ENCODE measurements around the gene SNX27. TPM values are rescaled to one million over a fixed set of nuclear protein-coding genes. Genes with fewer than 3 reads are reported as not detected.

The SNX27 gene
- total RNA-seq, 2 donors from 2014 or later: 41.2 to 47.3 TPM

- no peak for DNase-seq
- Mint-ChIP-seq H3K27me3 (ENCODE audit: insufficient read depth) (no peaks in the 10 kb centered on the region), H3K4me3 (no peak overlapping the region), H3K9me3 (no peaks in the 10 kb centered on the region), H3K36me3 (ENCODE audit: low read depth) (peaks cover 7% of the 10 kb centered on the region), H3K4me1 (no peaks in the 10 kb centered on the region), H3K27ac (no peak overlapping the region)
- Histone ChIP-seq H3K9me3 (ENCODE audit: control insufficient read depth, low read length) (no peaks in the 10 kb centered on the region), H3K4me1 (ENCODE audit: control insufficient read depth, insufficient read depth, low read length) (no peaks in the 10 kb centered on the region), H3K9ac (ENCODE audit: extremely low read depth, low read length, poor library complexity, severe bottlenecking) (no peak overlapping the region), H3K36me3 (ENCODE audit: control insufficient read depth, insufficient read depth, low read length) (peaks cover 28% of the 10 kb centered on the region), H3K27ac (ENCODE audit: low read depth, low read length) (no peak overlapping the region), H3K4me3 (ENCODE audit: low read length) (no peak overlapping the region), H3K27me3 (ENCODE audit: control insufficient read depth, insufficient read depth, low read length, poor library complexity, severe bottlenecking) (no peaks in the 10 kb centered on the region)
- WGBS, 2 experiments (ENCODE audit: insufficient coverage in 1 of 2, insufficient read length in 1 of 2): 86% methylated on average over 4 of the region's 4 CpGs; no CpG with 5 or more reads in 1 of the 2 experiments
- TF ChIP-seq CTCF (conservative IDR thresholded peaks at IDR 0.05): no peak
These were observed 92.4 kb downstream of the SNX27 start for GRCh38 chr1:151704246-151704645.

GRCh38 chr1:151705146-151705545 is 93.3 kb downstream of the SNX27 start:
- WGBS, 2 experiments (ENCODE audit: insufficient coverage in 1 of 2, insufficient read length in 1 of 2): 89% methylated on average over 3 to 7 of the region's 7 CpGs
- no peaks in the 10 kb centered on the region for H3K9me3 Mint-ChIP-seq
- Histone ChIP-seq H3K9me3 (ENCODE audit: control insufficient read depth, low read length) (no peaks in the 10 kb centered on the region), H3K4me1 (ENCODE audit: control insufficient read depth, insufficient read depth, low read length) (no peaks in the 10 kb centered on the region), H3K36me3 (ENCODE audit: control insufficient read depth, insufficient read depth, low read length) (peaks cover 19% of the 10 kb centered on the region), H3K27ac (ENCODE audit: low read depth, low read length) (no peak overlapping the region), H3K27me3 (ENCODE audit: control insufficient read depth, insufficient read depth, low read length, poor library complexity, severe bottlenecking) (no peaks in the 10 kb centered on the region), H3K4me3 (ENCODE audit: low read length) (no peak overlapping the region), H3K9ac (ENCODE audit: extremely low read depth, low read length, poor library complexity, severe bottlenecking) (no peak overlapping the region)
- no peak for DNase-seq
- no peak overlapping the region for H3K4me3 Mint-ChIP-seq
- H3K36me3 Mint-ChIP-seq (ENCODE audit: low read depth): peaks cover 6% of the 10 kb centered on the region
- H3K27me3 Mint-ChIP-seq (ENCODE audit: insufficient read depth): no peaks in the 10 kb centered on the region
- no peak overlapping the region for H3K27ac Mint-ChIP-seq
- H3K4me1 Mint-ChIP-seq: no peaks in the 10 kb centered on the region
- no peak for TF ChIP-seq CTCF (conservative IDR thresholded peaks at IDR 0.05)

- peaks cover 3% of the 10 kb centered on the region for H3K36me3 Mint-ChIP-seq (ENCODE audit: low read depth)
- Histone ChIP-seq H3K27me3 (ENCODE audit: control insufficient read depth, insufficient read depth, low read length, poor library complexity, severe bottlenecking) (no peaks in the 10 kb centered on the region), H3K4me3 (ENCODE audit: low read length) (no peak overlapping the region), H3K27ac (ENCODE audit: low read depth, low read length) (no peak overlapping the region), H3K4me1 (ENCODE audit: control insufficient read depth, insufficient read depth, low read length) (no peaks in the 10 kb centered on the region), H3K9me3 (ENCODE audit: control insufficient read depth, low read length) (no peaks in the 10 kb centered on the region), H3K9ac (ENCODE audit: extremely low read depth, low read length, poor library complexity, severe bottlenecking) (no peak overlapping the region), H3K36me3 (ENCODE audit: control insufficient read depth, insufficient read depth, low read length) (peaks cover 12% of the 10 kb centered on the region)
- no peak overlapping the region for H3K4me3 Mint-ChIP-seq
- WGBS, 2 experiments (ENCODE audit: insufficient coverage in 1 of 2, insufficient read length in 1 of 2): 88 to 95% methylated on average over 4 to 11 of the region's 11 CpGs
- H3K4me1 Mint-ChIP-seq: no peaks in the 10 kb centered on the region
- no peaks in the 10 kb centered on the region for H3K27me3 Mint-ChIP-seq (ENCODE audit: insufficient read depth)
- H3K27ac Mint-ChIP-seq: no peak overlapping the region
- no peak for DNase-seq
- H3K9me3 Mint-ChIP-seq: no peaks in the 10 kb centered on the region
- no peak for TF ChIP-seq CTCF (conservative IDR thresholded peaks at IDR 0.05)
These were observed 94.1 kb downstream of the SNX27 start for GRCh38 chr1:151705753-151706463.
